GM19397 (cell line): ENCODE data around the gene SLN.

Source experiments
- ATAC-seq: cut with Tn5 transposase; IDR thresholded peaks from one replicate; pipeline ENCODE4 v1.9.1; 2021; ENCODE audit warnings: mild to moderate bottlenecking, moderate library complexity; ENCODE audit not compliant: unreplicated experiment

The SLN gene

DNA sequence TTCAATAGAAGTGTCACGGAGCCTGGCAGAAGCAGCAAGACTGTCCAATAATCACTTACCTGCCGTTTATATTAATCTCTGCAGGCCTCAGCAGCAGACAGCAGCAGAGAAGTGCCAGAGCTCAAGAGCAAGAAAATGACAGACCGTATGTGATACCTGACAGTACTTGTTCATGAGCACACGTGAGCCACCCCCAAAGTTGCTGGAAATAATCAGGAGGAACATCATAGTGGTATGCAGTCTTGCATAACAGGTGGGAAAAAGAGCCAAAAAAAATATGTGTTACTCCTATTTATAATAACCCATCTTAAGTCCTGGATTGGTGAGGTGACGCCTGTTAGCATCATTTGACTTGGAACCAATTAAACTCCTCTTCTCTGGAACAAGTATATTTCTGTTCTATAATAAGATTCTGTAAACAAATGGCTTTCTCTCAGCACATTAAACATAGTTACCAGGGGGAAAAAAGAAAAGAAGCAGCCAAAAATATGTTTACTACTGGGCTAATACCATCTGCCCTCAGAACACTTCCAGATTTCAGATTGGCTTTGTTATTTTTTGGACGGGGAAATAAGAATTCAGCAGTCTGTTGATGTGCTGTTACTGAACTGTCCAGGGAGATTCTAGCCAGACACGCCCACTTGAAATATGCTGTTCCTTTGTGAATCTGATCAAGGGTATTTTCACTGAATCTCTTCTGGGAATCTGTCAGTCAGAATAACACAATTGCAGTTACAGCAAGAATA lies 7.9 kb upstream of the SLN start:
- ATAC-seq = no peak

DNA sequence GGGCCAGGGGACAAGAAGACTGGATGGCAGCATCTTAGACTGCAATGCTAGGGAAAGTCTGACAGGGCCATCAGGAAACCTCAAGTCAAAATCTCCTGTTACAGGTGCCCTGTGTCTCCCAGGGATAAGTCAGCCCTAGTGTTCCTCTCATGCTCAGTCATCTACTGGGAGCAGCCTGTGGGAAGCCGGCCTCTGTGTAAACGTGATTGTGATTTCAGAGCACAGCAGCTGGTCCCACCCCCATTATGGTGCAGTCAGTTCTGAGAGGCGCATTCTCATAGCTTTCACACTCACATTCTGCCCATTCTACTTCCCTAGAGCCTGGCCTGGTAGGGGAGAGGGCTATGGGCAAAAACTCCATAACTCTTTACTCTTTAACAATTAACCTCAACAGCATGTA lies 7.2 kb upstream of the SLN start:
- ATAC-seq = no peak

DNA sequence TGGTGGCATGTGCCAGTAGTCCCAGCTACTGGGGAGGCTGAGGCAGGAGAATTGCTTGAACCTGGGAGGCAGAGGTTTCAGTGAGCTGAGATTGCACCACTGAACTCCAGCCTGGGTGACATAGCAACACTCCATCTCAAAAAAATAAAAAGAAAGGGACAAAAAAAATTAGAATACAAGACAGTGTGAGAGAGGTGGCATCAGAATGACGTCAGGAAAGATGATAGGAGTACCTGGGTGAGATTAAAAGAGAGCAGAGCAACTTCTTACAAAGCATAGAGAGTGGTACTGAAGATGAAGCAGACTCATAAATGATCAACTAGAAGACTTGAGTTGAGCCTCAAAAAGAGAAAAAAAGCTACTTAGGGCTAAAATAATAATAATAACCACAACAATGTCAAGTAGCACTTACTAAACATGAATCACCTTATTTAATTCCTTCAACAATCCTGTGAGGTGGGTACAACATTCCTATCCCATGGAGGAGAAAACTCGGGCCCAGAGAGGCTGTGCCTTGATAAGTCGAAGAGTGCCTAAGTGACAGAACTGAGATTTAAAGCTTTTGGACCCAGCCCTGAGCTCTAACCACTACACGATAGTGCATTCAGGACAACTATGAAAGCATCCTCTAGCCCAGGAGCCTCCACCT lies 5.2 kb upstream of the SLN start:
- no peak for ATAC-seq

DNA sequence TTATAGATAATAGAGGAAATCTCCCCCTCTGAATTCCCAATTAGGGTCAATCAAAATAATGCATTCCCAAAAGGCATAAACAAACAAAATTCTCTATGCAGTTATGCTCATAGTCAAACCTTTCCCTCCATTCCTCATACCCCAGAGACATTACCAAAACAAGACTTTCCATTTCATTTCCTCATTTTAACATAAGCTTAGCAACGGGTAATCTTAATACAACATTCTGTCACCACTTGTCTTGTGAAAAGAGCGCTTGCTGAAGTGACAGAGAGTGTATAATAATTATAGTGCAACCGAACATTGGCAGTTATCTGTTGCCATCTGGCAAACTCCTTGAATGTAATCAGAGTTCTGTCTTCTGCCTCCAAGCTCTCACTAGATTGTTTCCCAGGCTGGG lies 1.2 kb upstream of the SLN start:
- ATAC-seq = no peak

DNA sequence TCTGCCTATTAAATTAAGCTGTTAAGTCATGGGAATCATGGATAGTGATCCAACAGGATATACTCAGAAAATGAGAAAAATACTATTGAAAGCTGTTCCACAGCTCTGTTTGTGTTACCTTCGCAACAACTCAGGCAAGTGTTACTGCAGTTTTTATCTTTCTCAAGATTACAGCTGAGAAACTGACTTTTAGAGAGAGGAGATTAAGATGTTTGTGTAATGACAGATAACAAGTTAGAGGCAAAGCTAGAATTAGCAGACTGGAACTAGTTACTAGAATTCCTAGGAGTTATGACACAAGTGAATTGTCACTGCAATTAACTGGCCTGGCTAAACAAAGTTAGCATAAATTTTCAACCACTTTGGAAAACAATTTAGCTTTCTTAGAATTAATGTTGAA lies 1.6 kb downstream of the SLN start:
- ATAC-seq = no peak

DNA sequence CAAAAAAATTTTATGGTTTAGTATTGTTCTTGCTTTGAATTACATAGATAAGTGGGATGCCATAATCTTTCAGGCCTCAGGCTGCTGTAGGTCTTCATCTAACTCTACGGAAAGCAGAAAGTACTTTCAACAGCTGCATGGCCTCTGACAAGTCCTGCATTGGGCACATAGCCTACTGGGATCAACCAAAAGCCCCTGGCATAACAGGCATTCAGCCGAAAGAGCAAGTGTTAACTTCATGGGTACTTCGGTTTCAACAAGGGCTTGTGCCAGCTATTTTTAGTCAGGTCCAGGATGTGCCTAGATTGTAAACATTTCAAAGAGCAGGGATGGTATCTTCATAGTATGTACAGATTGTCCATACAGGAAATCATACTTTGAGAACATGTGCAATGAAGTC lies 3.1 kb downstream of the SLN start:
- no peak for ATAC-seq

DNA sequence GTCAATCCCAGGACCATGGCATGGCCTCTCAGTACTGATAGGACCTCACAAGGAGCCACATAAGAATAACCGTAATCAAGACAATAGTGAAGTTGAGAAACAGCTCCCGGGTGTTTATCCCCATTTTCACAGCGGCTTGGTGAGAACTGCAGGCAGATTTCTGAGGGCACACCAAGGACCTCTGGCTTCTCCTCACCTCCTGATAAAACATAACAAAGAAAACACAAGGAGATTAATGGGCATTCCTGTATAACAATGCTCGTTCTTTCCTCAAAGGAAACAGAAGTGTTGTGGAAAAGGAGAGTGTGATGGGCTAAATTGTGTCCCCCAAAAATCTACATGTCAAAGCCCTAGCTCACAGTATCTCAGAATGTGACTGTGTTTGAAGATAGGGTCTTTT lies 4.0 kb downstream of the SLN start:
- ATAC-seq = no peak

DNA sequence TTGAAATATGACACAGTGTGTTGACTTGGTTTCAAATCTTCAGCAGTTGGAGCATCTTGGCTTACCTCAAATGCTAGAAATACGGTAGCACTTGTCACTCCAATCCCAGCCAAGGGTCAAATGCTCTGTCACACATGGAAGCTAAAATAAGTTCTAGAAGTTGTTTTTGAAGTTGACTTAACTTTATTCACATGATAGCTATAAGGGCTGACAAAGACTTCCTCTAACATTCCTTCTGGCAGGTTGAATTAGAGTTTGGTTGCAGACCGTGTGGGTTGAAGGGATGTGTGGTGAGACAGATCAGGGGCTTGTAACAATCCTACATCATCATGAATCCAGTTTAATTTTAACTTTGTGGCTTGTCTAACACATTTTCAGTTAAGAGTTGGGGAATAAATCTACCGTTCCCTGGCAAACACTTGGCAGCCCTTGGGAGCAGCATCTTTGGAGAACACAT lies 4.6 kb downstream of the SLN start:
- no peak for ATAC-seq

DNA sequence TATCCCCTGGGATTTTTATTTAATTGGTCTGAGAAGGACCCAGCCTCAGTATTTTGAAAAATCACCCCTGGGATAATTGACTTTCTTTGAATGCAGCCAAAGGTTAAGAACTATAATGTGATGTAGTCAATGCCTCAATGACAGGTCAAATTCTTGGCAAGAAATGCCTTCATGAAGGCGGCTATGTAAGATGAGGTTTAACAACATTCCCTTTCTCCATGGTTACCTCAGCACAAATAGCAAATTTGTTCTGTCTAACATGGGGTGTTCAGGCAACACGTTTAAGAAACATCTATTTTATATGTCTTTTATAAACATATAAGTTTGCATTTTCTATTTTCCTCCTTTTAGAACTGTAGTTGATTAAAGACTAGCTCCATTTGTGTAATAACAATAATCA lies 5.3 kb downstream of the SLN start:
- ATAC-seq = no peak

DNA sequence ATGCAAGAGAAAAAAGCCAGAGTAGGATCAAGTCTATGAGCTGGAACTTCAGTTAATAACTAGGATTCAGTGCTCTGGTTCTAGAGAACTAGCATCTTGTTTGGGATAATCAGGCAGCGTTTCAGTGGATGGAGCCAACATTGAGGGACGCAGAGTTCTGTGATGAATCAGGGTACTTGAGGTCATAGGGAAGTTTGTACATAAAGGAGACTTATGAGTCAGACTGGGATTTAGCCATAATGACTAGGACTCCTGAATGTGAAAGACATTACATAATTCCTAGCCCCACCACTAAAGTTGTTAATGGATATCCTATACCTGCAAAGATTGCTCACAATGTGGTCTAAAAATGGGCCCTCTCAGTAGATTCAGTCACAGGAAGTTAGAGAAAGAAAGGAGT lies 6.8 kb downstream of the SLN start:
- ATAC-seq = no peak

DNA sequence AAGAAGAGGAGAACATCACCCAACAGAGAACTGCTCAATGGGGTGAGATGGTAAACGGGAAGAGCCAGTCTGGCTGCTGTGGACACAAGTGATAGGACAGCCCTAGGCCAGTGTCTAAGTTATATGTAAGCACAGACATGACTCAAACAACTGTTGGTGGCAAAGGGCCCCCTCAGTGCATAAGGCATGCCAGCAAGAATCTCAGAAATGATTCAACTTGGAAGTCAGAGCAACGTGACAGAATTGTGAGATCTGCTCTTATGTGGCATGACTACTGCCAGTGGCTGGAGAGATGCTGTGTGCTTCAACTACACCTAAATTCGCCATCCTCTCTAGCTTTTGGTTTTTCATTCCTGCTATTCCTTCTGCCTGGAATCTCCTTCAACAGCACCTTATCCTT lies 7.4 kb downstream of the SLN start:
- no peak for ATAC-seq

DNA sequence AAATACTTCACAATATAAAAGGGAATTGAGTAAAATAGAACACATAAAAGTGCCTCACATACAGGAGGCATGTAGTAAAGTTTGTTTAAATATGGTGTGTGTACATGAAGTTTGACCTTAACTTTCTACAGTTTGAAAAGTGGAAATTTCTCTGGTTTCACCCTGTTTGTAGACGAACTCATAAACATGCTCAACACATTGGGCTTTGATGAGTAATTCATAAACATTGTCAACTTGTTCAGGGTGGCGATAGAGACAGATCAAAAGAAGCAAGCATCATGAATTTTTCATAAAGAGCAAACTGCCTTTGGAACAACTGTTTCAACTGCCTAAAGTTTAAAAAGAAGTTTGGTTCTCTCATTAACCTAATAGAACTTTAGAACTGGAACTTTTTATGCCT lies 9.1 kb downstream of the SLN start:
- no peak for ATAC-seq

DNA sequence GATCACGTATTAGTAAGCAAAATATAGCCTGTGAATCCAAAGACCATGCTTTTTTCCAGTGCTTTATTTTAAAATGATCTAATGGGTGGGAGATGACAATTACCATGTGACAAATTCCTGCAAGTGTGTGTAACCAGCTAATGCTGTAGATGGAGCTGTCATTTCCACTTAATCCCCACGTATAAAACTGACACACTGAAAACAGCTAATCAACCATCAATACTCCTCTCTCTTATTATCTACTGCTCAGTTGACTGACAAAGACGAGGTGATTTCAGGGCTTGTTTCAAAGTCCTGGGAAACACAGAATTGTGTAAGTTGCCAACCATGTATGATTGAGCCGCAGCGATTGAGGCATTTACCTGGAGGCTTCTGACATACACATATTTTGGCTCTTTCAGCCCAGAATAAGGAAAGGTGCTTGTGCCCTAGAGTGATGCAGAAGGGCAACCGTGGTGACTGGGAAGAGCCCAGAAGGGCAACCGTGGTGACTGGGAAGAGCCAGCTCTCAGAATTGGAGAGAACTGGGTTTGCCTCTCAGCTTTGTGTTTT lies 9.7 kb downstream of the SLN start:
- no peak for ATAC-seq

DNA sequence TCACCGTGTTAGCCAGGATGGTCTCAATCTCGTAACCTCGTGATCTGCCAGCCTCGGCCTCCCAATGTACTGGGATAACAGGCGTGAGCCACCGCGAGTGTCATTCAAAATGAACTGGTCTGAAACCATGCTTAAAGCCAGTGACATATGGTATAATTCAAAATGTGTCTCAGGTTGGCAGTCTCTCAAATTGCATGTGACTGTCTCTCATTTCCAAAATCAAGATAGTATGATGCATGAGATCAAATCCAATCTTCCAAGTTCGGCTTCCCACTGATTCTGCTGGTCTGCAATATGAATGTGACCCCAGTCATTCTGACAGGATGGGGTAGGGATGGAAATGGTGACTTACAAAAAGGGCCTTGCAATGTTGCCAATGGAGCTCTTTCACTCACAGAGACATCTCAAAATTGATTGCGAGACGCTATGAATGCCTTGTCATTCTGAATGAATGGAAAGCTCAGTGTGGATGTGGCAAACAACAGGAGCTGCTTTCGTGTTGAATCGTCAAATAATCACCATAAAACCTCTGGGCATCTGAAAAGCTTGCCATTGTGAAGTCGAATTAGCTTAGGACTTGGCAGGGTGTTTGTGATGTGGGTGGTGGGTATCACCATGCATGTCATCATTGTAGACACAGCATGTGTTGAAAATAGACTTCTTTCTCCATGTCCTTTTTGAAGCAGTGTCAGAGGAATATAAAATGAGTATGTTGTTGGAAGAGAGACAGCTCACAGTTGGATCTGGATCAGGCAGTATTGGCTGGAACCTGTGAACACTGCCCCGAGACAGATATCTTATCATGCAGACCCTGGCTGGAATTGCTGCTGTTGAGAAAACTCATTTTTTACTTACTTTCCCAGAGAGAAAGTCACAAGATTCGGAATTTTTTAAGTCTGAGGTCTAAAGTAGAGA lies 12.2 kb downstream of the SLN start:
- ATAC-seq = no peak

DNA sequence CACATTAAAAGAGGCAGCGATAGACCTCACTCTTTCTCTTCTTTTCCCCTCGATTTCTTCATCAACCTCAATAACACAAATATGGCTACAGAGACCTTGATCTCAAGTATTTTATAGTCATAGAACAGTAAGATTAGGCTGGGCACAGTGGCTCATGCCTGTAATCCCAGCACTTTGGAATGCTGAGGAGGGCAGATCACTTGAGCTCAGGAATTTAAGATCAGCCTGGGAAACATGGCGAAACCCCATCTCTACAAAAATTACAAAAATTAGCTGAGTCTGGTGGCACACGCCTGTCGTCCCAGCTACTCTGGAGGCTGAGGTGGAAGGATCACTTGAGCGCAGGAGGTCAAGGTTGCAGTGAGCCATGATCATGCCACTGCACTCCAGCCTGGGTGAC lies 14.6 kb downstream of the SLN start:
- ATAC-seq = no peak

DNA sequence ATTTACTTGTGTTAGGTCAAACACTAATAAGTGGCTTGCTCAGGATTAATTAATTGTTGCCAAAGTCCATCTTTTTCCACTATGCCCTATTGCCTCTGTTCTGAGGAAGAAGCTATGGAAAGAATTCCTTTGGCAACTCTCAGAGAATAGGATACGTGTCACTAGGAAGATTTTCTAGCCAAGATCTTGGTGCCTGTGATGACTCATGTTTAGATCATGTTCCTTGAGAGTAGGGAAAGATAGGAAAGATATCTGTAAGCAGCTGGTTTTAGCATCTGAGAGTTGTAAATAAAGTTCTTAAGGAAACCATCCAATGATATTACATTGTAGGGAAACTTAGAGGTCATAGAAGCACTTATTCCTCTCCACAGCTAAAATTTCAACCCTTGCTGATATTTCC lies 15.7 kb downstream of the SLN start:
- ATAC-seq = no peak

DNA sequence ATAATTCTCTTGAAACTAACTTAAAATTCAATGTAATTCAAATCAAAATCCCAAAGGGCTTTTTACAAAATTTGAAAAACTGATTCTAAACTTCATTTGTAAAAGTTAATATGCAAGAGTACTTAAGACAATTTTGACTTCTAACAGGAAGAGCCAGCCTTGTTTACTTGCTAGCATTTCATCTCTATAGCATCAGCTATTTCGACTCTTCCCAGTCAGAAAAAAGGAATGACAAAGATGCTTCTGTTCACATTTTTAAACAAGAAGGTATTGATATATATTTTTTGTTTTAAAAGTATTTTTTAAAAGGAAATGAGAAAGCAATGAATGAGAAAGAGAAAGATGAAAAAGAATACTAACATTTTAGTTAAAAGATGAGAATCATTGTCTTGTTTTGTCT lies 16.4 kb downstream of the SLN start:
- no peak for ATAC-seq

DNA sequence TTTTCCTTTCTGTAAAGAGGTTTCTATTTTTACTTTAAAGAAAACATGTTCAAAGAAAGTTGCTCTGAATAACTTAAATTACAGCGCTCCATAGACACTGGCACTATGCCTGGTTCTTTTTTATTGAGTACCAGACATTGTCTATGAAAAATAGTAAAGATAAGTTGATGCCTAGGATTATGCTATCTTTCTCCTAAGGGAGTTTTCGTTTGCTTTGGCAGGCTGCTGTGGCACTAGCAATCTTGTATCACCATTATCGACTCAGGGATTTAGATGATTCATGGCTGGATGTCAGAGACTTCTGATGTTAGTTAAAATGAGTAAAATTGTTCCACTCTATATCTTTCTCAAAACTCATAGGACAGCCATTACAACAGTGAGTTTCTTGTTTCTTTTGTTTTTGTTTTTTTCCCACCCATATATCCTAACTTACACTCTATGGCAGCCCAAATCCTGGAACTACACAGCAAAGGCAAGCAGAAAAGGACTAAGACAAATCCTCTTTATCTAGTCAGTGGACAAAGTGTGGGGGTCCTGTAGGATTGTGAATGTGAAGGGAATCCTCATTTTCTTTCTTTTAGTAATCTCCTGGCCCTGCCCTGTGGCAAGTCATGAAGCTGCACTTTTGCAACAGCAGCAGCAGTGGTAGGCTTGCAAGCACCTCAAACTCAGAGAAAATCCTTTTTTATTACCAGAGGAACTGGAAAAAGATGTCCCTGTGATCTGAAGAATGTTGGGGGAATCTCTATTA lies 20.7 kb downstream of the SLN start:
- no peak for ATAC-seq

DNA sequence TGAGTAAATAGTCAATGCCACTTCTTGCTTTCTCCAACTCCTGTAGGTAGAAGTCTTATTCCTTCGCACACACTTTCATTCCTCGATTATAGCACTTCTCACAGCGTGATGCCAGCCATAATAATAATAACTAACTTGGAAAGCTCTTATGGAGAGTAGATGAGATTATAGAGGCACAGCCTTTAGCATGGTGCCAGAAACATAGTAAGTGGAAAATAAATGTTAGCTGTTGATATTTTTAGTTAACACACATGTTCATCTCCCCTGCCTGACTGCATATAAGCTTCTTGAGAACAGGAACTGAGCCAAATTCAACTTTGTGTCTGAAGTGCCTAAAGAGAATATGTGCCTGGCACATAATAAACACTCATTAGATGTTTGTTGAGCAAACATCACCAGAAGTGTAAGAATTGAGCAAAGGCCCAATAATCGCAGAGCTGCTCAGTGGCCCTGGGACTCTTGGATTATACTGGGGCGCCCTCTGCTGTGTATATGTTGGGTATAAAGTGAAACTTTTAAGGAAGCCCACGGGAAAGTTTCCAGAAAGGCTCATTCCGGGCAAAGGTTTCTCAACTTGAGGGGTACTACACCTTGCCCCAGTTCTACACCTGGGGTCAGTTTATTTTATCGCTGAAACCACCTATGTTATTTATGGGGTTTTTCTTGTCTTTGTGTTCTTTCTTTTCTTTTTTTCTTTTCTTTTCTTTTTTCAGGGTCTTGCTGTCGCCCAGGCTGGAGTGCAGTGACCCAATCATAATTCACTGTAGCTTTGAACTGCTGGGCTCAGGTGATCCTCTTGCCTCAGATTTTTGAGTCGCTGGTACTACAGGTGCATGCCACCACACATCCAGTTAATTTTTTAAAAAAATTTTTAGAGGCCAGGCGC lies 22.3 kb downstream of the SLN start:
- no peak for ATAC-seq
